ENCODE data around the gene MYMX.

The MYMX gene

GRCh38 chr6:44219815-44220784 is 3.4 kb downstream of the MYMX start:
- no peak for DNase-seq (ENCODE audit: extremely low read depth, low read depth)
- TF ChIP-seq, protein P1, sequence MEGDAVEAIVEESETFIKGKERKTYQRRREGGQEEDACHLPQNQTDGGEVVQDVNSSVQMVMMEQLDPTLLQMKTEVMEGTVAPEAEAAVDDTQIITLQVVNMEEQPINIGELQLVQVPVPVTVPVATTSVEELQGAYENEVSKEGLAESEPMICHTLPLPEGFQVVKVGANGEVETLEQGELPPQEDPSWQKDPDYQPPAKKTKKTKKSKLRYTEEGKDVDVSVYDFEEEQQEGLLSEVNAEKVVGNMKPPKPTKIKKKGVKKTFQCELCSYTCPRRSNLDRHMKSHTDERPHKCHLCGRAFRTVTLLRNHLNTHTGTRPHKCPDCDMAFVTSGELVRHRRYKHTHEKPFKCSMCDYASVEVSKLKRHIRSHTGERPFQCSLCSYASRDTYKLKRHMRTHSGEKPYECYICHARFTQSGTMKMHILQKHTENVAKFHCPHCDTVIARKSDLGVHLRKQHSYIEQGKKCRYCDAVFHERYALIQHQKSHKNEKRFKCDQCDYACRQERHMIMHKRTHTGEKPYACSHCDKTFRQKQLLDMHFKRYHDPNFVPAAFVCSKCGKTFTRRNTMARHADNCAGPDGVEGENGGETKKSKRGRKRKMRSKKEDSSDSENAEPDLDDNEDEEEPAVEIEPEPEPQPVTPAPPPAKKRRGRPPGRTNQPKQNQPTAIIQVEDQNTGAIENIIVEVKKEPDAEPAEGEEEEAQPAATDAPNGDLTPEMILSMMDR (IDR thresholded peaks at IDR 0.05; ENCODE audit: low read depth, low read length, missing control alignments) = no peak
- H3K4me3 ChIP-seq (replicated peaks; ENCODE audit: low read depth, low read length) = peak overlapping the region; percentile 20; the same call in 1 of the 2 replicates

GRCh38 chr6:44220913-44221290 is 4.2 kb downstream of the MYMX start:
- H3K4me3 ChIP-seq (replicated peaks; ENCODE audit: low read depth, low read length) = no peak overlapping the region
- DNase-seq (ENCODE audit: extremely low read depth, low read depth) = no peak
- TF ChIP-seq, protein P1 (IDR thresholded peaks at IDR 0.05; ENCODE audit: low read depth, low read length, missing control alignments) = no peak

GRCh38 chr6:44221291-44221960 is 4.7 kb downstream of the MYMX start:
- H3K4me3 ChIP-seq (replicated peaks; ENCODE audit: low read depth, low read length) = no peak overlapping the region
- DNase-seq (ENCODE audit: extremely low read depth, low read depth) = peak; percentile 66
- TF ChIP-seq, protein P1 (IDR thresholded peaks at IDR 0.05; ENCODE audit: low read depth, low read length, missing control alignments) = peak; percentile 86

DNA sequence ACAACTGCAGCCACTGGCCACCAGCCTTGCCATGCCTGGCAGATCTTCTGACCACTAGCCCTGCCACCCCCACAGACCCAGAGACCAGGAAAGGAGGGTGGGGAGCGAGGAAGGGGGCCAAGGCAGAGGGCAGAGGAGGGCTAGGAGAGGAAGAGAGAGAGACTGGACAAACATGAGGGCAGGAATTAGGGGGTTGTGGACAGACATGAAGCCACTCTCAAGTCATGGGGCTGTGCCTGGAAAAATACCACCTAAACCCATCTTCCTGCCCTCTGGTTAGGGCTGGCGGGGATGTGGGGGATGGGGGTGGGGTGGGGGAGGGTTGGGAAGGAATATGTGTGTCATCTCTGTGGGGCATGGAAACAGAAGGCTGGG is 5.2 kb downstream of the MYMX start:
- DNase-seq (ENCODE audit: extremely low read depth, low read depth) = no peak
- H3K4me3 ChIP-seq (replicated peaks; ENCODE audit: low read depth, low read length) = no peak overlapping the region
- TF ChIP-seq, protein P1 (IDR thresholded peaks at IDR 0.05; ENCODE audit: low read depth, low read length, missing control alignments) = no peak

DNA sequence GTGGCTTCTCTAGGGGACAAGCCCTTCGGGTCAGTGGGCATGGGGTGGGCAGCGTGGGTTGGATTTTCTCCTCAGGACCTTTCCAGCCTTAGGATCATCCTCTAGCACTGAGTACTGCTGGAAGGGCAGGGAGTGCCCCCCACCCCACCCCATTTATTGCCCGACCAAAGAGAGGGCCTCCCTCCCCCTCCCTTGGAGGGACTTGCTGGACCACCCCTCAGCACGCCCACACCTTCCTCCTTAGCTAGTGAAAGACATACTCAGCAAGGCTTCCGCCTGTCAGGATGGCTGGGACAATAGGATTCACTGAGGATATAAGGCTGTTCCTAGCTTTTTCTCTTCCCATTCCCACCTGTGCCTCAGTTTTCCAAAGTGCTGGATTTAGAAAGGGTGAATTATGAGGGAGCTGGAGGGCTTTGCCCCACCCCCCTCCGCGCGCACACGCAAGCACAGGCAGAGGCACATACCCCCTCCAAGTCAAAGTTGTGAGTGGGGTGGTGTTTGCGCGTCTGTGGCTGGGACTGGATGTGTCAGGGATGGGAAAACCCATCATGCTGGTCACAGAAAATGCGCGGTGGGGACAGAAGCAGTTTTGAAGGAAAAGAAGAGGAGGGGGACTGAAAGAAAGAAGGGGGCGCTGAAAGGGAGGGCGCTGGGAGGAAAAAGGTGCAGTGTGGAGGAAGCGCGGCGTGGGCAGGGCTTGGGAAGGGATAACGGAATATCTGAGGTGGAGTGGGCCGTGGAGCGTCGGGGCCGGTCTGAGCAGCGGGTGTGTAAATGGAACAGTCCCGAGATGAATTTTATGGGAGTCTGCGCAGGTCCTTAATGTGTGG is 6.0 kb downstream of the MYMX start:
- TF ChIP-seq, protein P1 (IDR thresholded peaks at IDR 0.05; ENCODE audit: low read depth, low read length, missing control alignments) = no peak
- no peak for DNase-seq (ENCODE audit: extremely low read depth, low read depth)
- H3K4me3 ChIP-seq (replicated peaks; ENCODE audit: low read depth, low read length) = peak overlapping the region; percentile 74

DNA sequence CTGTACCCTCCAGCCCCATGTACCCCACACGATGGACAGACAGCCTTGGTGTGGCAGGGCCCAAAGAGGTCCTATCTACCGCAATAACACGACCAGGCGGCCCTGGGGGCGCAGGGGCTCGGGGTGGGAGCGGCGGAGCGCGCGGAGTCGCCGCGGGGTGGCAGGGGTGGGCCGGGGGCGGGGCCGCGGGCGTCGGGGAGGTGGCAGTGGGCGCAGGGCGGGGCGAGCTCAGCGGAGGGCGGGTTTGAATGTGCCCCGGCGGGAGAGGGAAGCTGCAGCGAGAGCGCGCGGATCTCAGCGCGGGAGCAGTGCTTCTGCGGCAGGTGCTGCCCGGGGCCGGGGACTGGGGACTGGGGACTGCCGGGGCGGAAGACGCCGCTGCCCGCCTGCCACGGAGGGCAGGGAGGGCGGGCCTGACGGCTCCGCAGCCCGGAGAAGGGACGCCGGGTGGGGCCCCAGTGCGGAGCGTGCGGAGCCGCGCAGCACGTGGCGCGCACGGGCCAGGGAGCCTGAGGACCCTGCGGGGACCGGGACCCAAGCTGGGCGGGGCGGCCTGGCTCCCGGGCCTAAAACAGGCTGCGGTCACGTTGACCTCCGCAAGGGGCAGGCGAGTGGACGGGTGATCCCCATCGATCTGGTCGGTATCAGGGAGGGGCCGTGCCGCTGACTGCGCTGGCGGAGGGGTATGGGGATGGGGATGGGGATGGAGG is 6.7 kb downstream of the MYMX start, which contains the start of gene SLC29A1:
SLC29A1 (plus strand) TSS at position 277 of the 710 bp plus-strand sequence. CDS start 3,719 bp downstream, outside the sequence.
- no peak for DNase-seq (ENCODE audit: extremely low read depth, low read depth)
- TF ChIP-seq, protein P1 (IDR thresholded peaks at IDR 0.05; ENCODE audit: low read depth, low read length, missing control alignments) = no peak
- H3K4me3 ChIP-seq (replicated peaks; ENCODE audit: low read depth, low read length) = peak within 1 kb of the TSS; percentile 74
